Measurements from ENCODE around the gene LEMD1.
"Not testable (repeated sequence)": the region's sequence is repeated elsewhere in the genome, so short reads cannot be mapped to it uniquely, and the experiment has no call there.

LEMD1 gene

DNA sequence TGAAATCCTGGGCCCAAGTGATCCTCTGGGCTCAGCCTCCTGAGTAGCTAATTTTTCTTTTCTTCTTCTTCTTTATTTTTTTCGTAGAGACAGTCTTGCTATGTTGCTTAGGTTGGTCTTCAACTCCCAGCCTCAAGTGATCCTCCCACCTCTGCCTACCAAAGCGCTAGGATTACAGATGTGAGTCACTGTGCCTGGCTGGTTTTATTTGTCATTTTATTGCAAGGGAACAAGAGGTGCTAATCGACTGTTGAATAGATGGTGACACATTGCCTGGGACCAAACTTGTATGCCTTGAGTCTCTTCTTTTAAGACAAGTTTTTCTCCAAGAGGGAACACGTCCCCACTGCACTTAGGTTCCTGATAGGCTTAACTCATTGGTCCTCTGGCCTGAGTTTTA lies 45.1 kb downstream of the LEMD1 start:
- no peak for DNase-seq

DNA sequence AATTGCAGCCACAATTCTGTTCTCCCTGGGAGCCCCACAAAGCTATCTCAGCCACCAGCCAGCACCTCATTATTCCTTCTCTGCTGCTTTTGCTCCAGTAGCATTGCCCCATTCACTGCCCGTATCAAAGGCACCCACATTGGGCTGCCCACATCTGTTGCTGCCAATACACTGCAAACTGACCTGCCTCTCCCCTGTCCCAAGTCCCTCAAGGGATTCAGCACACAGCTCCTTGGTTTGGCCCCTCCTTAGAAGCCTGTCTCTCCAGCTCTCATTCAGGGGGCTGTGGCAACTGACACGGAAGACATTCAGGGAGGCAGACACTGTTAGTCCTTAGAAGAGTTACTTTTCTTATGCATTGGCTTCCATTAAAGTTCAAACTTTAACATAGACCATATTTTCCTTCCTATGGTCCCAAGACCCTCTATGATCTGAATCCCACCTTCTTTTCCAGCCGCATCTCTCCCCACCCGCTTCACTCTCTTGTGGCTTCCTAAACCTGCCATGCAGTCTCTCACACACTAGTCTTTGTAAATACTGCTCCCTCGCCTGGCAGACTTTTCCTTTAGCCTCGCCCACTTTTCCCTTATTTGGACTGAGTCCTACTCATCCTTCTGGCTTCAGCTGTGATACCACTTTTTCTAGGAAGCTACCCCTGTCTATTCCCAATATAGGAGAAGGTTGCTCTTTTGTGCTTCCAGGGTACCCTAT lies 45.9 kb downstream of the LEMD1 start:
- no peak for DNase-seq

DNA sequence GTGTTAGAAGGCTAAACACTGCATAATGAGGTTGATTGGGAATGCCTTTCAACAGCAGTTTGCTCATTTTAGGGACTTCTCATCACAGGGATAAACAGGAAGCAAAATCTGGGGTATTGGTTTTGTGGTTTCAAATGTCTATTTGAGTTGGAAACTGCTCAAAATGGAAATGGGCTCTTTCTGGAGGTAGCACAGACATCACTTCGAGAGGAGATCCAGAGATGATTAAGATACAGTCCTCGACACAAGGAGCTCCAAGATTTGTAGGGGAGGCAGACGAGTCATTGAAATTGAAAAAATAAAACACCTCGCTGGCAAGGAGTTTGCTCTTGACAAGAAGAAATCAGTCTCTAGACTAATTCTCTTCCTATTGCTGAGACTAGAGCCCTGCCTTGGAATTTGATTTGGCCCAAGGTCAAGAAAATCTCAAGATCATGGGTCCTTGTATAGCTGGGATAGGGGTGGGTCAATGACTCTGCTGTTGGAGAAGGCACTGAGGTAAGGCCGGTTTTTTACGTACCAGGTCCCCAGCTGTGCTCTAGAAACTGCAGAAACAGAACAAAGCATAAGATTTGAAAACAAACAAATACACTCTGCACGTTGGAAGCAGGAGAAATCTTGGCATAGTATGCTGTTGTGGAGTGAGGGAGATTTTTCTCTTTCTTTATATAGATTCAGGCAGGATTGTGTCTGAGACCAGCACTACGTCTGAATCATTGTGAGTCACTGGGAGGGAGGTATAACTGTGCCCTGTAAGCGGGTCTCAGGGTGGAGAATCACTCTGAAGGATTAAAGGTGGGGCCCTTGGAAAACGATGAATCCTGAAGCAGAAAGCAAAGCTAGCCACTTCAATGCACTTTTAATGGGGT lies 47.4 kb downstream of the LEMD1 start:
- DNase-seq = no peak

DNA sequence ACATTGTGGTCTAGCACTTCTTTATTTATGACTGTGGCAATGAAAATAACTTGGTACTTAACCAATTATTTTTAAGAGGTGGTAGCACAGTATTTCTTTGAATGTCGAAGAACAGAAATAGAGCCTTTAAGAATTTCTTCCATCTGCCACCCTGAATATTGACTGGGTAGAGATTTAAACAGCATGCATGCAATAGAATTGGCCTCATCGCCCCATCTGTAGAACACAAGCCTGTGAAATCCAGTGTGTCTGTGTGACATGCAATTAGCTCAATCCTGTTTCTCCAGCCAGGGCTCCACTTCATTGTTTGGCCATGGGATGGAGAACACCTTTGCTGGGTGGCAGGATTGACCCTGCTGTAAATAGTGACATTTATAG lies 48.1 kb downstream of the LEMD1 start:
- no peak for DNase-seq

DNA sequence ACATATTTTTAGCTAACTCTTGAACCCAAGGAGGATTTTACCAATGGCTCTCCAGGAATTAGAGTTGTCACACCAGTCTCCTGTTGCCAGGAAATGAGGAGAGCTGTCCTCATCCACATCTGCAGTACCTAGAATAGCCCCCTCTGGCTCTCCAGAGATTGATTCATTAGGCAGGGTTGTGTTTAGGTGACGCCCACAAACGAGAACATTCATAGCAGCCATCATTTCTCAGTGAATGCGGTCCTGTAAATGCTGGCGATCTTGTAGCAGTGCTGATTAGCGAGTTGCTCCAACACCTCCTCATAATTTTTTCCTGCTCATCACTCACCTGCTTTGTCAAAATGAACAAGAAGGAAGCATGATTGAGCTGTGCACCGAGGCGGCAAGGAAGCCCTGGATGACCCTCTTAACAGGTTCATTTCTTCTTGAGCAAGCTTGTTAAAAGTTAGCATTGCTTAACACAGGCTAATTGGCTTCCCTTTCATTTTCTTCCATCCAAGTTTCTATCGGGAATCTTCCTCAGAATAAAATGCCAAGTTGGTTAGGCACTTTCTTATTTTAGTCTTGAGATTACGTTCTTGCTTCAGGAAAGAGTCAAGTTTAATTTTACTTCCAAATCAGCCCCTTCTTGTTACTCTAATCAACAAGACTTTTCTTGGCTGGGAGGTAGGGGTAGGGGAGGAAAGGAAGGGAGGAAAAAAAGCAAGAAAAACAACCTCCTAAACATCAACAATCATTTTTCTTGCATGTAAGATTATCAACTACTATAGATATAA lies 48.6 kb downstream of the LEMD1 start:
- no peak for DNase-seq

DNA sequence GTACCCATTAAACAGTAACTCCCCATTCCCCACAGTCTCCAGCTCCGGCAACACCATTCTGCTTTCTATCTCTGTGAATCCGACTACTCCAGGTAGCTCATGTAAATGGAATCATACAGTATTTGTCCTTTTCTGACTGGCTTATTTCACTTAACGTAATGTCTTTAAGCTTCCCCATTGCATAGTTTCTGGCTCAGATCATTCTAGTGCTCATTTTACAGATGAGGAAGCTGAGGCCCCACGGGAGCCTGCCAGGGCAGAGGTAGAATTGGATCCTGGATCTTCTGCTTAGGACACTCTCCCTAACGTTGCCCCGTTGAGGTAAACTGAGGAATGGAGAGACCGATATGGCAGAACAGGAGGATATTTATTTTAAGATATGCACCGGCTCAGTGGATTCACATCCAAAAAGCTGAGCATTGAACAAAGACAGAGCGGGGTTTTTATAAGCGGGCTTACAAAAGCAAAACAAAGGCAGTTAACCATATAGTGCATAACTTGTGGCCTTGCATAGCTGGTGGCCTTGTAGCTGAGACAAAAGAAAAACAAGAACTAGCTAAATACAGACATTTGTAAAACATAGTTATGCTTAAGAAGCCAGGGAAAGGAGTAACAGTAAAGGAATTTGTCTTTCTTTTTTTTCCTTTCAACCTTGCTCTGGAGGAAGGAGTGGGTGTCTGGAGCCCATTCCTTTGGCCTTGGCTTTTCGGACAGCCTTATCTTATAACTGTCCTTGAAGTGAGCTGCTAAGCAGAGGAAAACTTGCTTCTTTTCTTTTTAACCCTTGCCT lies 49.8 kb downstream of the LEMD1 start:
- no peak for DNase-seq

DNA sequence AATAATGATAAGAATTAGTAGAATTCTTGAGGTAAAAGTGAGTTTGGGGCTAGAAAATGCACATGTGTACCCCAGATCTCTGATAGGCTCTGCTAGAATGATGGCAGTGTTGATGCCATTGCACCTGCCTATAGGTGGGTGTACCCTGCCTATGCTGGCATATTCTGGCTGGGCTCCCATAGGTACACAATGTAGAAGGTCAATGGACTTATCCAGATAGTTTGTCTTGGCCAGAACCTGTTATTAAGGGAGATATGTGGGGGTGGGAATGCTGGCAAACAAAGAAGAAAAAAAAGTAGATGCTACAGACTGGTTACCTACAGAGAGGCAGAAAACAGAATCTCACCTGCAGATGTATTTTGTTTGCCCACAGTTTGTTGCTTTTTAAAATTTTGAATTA lies 51.1 kb downstream of the LEMD1 start:
- no peak for DNase-seq

DNA sequence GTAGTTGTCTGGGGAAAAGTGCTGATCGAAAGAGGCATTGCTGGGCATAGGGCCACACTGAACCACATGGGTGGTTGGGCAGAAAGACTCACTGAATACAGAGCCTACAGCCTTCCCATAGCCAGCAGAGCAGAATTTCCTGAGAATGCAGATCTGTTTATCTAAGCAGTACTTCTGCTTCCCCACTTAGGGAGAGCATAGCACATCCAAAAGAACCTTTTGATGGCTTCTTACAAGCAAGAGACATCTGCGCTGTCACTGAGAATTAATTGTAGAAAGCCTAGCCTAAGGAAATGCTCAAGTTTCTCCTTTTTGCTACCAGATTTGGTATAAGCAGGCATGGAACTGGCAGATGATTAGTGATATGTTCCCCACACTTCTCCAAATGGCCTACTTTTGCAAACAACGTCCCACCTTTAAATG lies 52.1 kb downstream of the LEMD1 start:
- DNase-seq = no peak

DNA sequence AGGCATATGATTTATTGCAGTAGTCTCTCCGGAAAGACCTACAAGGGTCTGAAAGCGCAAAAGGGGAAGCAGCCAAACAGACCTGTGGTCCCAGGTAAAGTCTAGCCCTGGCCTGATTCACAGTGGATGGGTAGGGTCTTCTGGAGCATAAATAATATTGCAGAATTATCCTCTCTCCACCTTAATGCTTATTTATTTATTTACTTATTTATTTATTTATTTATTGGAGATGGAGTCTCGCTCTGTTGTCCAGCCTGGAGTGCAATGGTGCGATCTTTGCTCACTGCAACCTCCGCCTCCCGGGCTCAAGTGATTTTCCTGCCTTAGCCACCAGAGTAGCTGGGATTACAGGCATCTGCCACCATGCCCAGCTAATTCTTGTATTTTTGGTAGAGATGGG lies 53.4 kb downstream of the LEMD1 start:
- no peak for DNase-seq

DNA sequence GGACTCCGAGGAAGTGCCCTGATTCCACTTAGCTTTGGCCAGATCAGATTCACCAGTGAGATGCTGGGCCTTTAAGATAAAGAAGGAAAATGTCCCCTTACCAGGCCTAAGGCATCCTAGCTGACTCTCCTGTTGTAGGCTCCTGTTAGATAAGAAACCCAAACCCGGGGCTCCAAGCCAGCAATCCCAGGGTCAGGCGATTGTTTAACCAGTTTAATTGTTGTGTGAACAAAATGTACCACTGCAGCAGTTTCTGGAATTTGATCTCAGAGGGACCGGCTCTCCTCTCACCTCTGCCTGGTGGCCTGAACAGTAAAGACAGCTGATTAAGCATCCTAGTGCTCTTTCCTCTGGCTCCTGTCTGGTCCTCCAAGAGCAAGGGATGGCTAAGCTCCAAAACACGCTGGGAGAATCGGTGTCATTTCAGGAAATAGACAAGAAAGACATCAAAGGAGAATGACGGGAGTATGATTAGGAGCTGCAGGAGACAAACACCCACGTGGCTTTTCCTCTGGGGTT lies 55.9 kb downstream of the LEMD1 start:
- DNase-seq = no peak

DNA sequence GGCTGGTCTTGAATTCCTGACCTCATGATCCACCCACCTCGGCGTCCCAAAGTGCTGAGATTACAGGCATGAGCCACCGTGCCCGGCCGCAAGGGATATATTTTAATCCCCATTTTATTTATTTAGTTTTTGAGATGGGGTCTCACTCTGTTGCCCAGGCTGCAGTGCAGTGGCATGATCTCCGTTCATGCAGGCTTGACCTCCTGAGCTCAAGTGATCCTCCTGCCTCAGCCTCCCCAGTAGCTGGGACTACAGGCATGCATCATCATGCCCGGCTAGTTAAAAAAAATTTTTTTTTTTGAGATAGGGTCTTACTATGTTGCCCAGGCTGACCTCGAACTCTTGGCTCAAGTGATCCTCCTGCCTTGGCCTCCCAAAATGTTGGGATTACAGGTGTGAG lies 56.8 kb downstream of the LEMD1 start:
- DNase-seq = not testable (repeated sequence)

DNA sequence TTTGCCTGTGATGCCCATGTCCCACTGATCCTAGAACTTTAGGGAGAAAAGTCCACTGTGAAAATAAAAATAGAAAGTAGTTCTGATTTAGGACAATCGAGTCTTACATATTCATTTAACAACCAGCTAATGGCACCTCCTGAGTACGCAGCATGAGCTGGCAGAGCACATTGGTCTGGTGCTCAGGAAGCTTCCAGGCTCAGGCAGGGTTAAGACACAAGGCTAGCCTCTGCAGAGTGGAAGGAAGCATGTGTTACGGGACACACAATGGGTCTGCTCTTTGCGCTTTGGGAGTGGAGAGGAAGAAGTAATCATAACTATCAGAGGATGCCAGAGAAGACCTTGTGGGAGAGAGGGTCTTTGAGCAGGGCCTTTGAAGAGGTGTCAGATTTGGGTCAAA lies 61.0 kb downstream of the LEMD1 start:
- no peak for DNase-seq

DNA sequence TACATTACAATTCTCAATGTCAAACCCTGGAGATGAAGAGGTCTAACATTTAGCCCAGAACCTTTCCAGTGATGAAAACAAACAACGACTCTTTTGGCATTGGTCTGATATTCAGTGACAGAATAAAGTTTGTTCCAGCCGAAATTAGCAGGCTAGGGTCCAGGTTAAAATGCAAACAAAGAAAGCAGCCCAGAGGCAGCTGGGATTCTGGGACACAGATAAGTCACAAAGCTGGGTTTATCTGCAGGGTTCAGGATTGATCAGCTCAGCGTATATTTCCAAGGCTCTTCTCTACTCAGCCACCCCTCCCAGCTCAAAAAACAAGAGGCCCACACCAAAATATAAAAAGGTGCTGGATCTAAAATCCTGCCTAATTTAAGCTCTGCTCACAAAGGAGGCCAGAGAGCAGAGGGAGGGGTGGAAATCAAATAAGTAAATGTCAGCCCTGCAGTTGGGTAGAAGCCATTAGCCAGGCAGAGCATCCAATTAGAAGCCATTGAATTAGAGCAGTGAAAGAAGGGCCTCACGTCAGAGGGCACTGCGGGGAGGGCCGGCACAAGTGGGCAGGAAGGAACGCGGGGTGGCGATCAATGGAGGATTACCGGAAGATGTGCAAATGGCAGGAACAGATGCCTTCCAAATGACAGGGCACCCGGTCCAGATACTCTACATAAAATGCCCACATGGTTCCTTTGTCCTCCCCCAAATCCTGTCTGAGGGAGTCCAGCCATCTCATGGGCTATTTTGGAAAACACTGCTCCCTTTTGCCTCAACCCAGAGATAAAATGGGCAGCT lies 61.9 kb downstream of the LEMD1 start:
- no peak for DNase-seq

DNA sequence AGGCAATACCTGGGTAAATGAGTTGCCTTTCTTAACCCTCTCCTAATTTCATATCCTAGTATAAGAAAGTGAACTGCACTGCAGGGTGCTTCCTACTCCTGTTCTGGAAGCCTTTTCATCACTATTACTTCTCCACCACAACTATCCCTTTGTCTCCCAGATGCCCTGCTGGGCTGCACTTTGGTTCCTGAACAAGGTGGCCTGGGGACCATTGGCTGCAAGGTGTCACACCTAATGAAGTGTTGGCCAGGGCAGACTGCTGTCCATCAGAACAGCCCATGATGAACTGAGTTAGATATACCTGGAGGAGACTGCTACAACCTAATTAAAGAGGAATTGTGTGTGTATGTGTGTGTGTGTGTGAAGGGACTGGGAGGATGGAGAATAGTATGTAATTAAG lies 63.3 kb downstream of the LEMD1 start:
- DNase-seq = no peak

DNA sequence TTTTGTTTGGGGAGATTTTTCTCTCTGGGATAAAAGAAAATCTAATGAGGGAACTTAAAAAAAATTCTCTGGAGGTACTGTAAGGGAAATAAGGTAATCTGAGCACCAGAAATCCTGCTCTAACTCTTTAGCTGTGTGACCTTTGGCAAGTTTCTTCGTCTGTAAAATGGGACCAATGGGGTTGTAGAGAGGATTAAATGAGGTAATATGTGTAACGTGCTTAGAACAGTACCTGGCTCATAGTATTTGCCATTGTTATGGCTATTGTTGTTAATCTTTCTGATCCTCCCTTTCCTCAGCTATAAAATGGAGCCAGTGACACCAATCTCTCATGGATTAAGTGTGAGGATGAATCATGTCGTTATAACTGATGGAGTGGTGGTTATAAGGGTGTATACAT lies 64.3 kb downstream of the LEMD1 start:
- DNase-seq = no peak

DNA sequence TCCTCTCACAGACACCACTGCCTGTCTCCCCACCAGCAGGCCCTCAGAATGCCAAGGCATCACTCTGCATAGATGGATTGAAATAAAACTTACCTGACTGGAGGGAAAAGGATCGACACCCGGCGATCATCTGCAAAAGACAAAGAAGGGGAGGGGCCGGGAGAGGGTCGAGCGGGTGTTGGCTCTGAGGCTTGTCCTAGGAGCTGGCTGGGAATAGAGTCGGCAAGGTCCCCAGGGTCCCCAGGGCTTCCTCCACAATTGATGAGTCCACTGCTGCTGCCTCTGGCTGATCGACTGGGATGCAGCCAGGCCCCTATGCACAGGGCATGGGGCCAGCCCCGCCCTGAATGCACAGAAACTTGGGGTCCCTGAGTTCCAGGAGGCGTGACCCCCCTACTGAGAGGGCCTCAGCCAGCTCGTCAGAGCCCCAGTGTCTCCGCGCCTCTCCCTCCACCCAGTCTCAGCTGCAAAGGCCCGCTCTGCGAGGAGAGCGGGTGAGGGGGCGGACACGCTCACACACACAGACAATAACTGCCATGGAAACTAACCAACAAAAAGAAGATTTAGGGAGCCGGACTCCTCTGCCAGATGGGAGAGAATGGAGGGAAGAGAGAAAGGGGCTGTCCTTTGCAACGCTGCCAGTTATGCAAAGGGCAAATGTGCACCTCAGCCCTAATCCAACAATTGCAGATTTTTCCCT lies 65.3 kb downstream of the LEMD1 start, which contains the start of gene KLHDC8A:
Gene KLHDC8A, minus strand, starts transcription at position 483 of the 700 bp plus-strand sequence. CDS start 13,318 bp downstream, outside the sequence.
- DNase-seq = no peak

DNA sequence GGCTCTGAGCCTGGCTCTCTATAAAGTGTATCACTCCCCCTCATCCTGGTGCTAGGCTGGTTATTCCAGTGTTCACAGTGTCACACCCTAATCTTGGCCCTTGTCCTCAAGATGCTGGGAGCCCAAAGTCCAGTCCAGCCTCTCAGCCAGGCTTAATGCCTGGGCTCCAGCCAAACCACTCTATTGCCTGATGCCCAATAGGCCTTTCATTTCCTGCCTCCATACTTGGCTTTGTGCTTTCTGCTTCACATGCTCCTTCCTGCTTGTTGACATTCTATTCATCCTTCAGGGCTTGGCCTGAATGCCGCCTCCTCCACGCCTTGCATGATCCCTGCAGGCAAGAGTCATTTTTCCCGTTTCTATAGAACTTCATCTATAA lies 66.8 kb downstream of the LEMD1 start:
- no peak for DNase-seq

DNA sequence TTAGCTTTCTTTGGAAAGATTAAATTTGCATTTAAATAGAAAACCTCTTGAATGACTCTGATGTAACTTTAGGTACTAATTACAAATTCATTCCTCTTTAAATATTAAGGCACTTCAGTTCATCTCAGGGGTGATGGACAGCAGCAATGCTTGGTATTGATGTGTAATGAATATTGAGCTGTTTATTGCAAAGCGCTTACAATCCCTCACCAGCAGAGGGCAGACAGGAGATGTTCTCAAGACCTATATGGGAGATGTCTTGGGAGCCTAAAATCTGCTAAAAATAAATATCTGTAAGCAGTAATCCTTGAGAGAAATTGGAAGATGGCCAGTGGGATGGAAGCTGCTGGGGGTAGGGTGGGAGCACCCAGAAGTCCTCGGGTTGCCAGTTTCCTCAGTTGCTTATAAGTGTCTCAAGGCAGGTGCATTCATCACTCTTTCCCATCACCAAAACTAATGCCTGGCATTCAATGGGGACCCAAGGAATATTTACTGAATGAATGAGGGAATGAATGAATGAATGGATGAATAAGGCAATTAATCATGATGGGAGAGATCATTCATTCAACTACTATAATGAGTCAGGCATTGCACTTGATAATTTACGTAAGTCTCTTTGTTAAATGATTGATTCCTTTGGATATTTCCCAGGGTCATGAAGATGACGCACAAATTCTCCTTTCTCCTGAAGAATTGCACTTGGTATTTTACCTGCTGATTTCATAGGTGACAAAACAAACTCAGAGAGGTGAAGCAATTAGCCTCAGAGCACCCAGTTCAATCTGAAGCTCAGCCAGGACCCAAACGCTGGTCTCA lies 67.4 kb downstream of the LEMD1 start:
- peak; percentile 28 for DNase-seq

DNA sequence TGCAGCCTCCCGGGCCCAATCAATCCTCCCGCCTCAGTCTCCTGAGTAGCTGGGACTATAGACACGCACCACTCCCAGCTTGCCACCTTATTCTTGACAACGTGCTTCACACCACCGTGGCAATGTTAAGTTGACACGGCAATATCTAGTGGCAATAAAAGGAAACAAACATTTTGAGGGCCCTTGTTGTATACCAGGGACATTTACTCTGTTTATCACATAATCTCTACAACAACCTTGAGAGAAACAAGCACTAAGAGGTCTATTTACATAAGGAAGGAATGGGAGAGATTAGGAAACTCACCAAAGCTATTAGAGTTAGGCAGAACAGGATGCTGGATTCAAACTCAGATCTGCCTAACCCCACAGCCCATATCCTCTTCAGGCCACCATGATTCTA lies 68.2 kb downstream of the LEMD1 start:
- DNase-seq = no peak

DNA sequence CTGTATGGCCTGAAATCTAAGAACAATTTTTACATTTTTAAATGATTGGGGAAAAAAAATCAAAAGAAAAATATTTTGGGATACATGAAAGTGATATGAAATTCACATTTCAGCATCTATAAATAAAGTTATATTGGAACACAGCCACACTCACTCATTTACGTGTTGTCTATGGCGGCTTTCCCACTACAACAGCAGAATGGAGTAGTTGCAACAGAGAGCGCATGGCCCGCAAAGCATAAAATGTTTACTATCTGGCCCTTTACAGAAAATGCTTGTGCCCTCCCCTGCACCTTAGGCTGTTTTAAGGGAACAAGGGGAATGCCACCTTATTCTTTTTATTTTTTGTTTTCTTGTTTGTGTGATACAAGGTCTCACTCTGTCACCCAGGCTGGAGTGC lies 68.7 kb downstream of the LEMD1 start:
- DNase-seq = no peak

Data from activated effector memory CD4-positive, alpha-beta T cell treated with Interleukin-2 at 50 U/mL for 16 hours (primary cell).